DMS153 treated with DMSO at 0.1 percent for 48 hours (cell line): Measurements from ENCODE around the gene TNFAIP2.

Source experiments
- DNase-seq: peaks from one replicate; lab custom pipeline; 2025; ENCODE audit not compliant: unreplicated experiment; lab: John Stamatoyannopoulos, UW

TNFAIP2 gene, protein sequence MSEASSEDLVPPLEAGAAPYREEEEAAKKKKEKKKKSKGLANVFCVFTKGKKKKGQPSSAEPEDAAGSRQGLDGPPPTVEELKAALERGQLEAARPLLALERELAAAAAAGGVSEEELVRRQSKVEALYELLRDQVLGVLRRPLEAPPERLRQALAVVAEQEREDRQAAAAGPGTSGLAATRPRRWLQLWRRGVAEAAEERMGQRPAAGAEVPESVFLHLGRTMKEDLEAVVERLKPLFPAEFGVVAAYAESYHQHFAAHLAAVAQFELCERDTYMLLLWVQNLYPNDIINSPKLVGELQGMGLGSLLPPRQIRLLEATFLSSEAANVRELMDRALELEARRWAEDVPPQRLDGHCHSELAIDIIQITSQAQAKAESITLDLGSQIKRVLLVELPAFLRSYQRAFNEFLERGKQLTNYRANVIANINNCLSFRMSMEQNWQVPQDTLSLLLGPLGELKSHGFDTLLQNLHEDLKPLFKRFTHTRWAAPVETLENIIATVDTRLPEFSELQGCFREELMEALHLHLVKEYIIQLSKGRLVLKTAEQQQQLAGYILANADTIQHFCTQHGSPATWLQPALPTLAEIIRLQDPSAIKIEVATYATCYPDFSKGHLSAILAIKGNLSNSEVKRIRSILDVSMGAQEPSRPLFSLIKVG

GRCh38 chr14:103122947-103123633, at the start of gene TNFAIP2:
Gene TNFAIP2 (plus strand): TSS chr14:103123461. CDS start chr14:103126458, 2,997 bp downstream.
- DNase-seq = no peak

- no peak for DNase-seq
Measured at GRCh38 chr14:103073876-103074728, 49.2 kb upstream of the TNFAIP2 start.

DNA sequence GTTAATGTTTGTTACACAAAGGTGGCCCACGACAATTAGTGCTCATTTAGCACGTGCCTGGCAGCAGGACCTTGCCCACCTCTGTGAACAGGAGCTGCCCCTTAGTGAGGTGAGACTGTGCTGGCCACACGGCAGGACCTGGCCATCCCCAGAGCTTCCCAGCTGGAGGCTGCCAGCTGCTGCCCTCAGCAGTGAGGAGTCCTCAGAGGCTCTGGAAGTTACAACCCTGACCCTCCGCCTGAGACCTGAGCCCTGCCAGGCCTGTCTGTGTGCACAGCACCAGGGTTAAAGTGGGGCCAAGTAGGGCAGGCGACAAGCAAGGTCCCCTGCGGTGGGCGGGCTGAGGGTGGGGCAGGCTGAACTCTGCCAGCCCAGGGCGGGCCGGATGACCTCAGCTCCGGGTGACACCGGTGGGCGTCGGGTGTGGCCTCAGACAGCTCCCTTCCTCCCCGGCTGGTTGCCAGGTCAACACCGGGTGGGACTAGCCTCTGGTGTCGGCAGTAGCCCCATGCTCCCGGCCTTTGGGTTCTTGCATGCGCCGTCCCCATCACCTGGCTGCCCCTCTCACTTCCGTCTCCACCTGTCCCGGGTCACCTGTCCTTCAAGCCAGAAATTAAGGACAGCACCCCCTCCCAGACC, 48.4 kb upstream of the TNFAIP2 start:
- no peak for DNase-seq

DNA sequence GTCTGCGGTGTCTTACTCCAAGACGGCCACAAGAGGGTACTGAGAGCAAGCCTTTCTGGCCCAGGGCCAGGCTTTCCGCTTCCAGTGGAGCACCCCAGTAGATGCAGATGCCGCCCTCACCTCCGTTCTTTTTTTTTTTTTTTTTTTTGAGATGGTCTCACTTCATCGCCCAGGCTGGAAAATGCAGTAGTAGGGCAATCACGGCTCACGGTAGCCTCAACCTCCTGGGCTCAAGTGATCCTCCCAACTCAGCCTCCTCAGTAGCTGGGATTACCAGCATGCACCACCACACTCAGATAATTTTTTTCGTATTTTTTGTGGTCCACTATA, 44.9 kb upstream of the TNFAIP2 start:
- DNase-seq = peak; percentile 21

- DNase-seq = no peak
Measured at GRCh38 chr14:103078860-103079587, 44.2 kb upstream of the TNFAIP2 start.

DNA sequence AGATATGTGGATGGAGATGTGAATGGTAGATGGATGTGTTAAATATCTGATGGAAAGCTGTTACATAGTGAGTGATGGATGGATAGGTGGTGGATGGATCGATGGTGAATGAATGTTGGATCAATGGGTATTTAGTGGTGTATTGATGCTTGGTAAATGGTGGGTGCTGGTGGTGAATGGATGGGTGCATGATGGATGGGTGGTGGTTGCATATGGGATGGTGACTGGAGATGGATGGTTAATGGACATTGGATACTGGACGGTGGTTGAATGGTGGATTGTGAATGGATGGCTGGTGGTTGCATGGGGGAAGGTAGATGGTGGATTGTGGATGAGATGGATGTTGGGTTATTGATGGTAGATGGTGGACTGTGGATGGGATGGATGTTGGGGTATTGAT, 41.3 kb upstream of the TNFAIP2 start:
- DNase-seq = no peak

DNA sequence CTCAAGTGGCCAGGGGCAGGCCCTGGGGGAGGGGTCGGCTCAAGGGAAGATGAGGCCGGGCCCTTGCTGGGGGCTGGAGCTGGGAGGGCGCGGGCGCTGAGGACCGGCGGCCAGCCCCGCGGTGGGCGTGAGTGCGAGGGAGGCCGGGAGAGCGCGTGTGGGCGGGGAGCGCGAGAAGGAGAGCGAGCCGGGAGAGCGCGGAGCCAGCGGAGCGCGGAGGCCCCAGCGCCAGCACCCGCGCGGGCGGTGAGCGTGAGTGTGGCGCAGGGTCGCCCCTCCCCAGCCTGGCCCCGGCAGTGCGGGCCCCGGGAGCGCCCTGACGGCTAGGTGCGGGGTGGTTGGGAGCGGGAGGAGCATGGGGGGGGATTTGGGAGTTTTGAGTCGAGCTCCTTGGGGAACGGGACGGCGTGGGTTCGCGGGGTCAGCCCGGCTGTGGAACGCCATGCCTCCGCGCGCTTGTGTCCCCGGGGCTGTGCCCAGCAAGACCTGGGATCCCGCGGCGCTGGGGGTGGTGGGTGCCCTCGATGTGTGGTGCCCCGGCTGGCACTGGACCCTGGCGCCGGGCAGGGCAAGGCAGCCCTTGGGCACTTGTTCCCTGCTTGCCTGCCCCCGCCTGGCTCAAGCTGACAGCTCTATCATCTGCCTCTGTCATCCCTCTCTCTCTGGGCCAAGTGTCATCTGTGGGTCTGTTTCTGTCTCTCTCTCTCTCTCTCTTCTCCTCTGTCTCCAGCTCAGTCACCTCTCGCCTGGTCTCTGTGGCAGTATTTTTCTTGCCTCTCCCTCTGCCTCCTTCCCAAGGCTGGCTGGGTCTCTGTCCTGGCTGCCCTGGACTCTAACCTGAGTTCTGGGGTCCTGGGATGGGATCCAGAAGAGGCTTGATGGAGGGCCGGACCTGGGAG, 39.0 kb upstream of the TNFAIP2 start, which contains the start of gene LBHD2:
LBHD2 (plus strand) TSS at position 190 of the 899 bp plus-strand sequence. CDS start 1,803 bp downstream, outside the sequence.
- no peak for DNase-seq

DNA sequence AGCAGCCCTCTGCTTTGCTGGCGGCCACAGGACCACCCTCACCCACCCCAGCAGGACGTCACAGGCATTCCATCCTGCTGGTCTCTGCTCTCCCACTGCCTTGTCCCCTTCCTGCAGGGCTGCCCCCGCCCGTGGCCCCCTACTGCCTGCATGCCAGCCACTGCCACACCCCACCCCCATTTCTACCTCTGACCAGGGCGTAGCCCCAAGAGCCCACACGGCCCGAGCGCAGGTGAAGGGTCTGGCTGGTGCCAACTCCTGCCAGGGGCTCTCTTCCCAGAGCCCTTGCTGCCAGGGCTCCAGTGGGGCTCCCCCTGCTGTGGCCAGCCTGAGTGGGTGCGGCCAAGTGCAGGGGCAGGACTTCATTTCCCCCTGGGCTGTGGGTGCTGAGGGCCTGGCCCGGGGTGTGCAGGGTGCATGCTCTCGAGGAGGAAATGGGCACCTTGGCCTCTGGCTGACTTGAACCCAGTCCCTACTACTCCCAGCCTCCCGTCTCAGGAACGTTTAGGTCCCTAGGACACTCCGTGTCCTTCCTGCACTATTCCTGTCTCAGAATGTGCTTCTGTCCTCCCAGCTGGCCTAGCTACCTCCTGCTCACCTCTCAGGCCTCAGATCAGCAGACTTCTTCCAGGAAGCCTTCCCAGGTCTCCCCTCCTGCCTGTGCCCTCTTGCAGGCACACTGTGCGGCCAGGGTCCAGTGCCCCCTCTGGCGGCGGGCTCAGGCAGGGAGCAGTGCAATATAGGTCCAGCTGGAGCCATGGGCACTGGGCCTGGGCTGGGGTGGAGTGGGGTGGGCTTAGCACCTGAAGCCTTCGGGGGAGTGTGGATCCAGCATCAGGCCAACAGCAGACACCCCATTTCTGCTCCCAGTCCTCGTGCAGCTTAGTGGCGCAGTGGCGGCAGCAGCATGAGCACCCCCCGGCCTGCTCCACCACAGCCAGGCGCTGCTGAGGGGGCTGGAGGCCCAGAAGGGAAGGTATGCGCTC, 37.9 kb upstream of the TNFAIP2 start:
- no peak for DNase-seq

GRCh38 chr14:103086771-103087342, 36.4 kb upstream of the TNFAIP2 start:
- DNase-seq = no peak

DNA sequence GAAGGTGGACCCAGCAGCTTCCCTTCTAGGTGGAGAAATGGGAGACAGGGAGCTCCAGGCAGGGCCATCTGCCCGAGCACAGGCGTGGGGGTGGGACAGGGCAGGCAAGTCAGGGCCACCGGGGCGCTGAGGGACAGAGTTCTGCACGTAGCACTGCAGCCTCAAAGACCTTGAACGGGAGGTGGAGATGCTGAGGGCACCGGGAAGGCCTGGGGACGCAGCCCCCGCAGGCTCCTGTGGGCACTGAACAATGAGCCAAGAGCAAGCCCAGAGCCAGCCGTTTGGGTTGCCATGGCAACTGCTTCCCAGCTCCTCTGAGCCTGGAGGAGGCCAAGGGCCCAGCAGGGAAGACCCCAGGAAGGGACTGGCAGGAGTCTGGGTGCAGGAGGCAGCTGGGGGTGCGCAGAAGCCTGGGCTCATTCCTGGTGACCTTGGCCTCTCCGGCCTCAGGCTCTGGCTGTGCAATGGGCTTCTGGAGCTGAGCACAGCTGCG, 35.9 kb upstream of the TNFAIP2 start:
- no peak for DNase-seq

DNA sequence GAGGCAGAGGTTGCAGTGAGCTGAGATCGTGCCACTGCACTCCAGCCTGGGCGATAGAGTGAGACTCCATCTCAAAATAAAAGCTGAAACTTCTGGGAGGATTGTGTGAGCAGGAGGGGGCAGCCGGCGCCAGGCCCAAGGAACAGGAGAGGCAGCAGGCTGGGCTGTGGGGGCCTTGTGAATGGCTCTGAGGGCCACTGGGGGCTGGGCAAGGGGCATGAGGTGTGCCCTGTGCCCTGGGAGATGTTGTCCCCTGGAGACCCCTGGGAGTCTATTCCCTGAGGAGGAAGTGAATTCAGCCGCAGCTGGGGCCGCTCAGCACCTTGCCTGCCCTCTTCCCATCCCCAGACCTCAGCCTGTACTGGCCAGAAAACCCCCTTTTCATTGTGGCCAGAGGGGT, 34.3 kb upstream of the TNFAIP2 start:
- no peak for DNase-seq

GRCh38 chr14:103089386-103090335, 33.6 kb upstream of the TNFAIP2 start:
- DNase-seq = no peak

DNA sequence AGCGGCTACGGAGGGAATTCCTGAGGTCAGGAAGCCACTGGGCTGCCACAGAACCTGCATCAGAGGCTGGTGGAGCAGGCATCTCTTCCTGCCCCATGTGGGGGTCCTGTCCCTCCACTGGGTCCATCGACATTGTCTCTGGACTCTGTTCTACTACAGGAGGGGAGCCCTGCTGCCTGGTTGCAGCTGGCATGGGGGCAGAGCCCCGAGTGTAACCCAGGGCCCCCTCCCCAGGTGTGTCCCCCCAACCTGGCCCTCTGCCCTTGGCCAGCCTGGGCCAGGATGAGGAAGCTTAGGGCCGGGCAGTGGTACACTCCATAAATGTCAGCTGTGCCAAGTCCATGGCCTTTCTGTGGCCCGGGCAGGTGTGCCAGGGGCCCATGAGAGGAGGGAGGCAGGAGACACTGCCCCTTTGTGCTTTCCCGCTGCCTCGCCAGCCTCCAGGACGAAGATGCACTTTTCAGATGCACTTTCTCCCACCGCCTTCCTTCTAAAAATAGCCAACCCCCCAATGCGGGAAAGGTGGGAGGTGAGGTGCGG, 32.7 kb upstream of the TNFAIP2 start:
- no peak for DNase-seq

- no peak for DNase-seq
Measured at GRCh38 chr14:103091041-103091882, 32.0 kb upstream of the TNFAIP2 start.

GRCh38 chr14:103091883-103092222, 31.4 kb upstream of the TNFAIP2 start:
- no peak for DNase-seq
